HepG2 (cell line): ENCODE results near the gene ESYT1. TPM values are rescaled to one million over a fixed set of nuclear protein-coding genes. Genes with fewer than 3 reads are reported as not detected.

Experiments used
- ATAC-seq: fragments of 200-7000 bp; cut with Tn5 transposase; 3 replicates; pipeline ENCODE4 v1.9.1; 2020; ENCODE audit warnings: mild to moderate bottlenecking, moderate library complexity
- BruUV-seq: library from RNA; stranded (reverse); fragments of 400-500 nt; replicated peaks from 2 replicates; lab custom pipeline; 2021; lab: Mats Ljungman, UMichigan
- CTCF ChIA-PET: fragments of 300-600 bp; formaldehyde crosslinking; extraction: SDS; loops from one replicate; lab custom pipeline; 2021; ENCODE audit warnings: low total read pairs, inconsistent platforms, low intra/inter-chr PET ratio; lab: Yijun Ruan, JAX
- POLR2A ChIA-PET: fragments of 350-600 bp; sonication (Branson Sonifier 250); formaldehyde crosslinking; loops from one replicate; lab custom pipeline; 2020; ENCODE audit warnings: antibody characterized with exemption, inconsistent platforms; lab: Yijun Ruan, JAX
- DNase-seq: peaks from one replicate; pipeline ENCODE4 v3.0.0-alpha.2; 2015; ENCODE audit warnings: low spot score
- FAIRE-seq: peaks from 3 replicates; lab custom pipeline; 2011; peaks lifted over from hg19 to GRCh38; lab: Jason Lieb, UNC
- H2AFZ ChIP-seq: one replicate; pipeline ENCODE4 v1.6.1; 2011; ENCODE audit warnings: low read length, inconsistent platforms
- H3K27ac ChIP-seq: fragments of 300-600 bp; 3 replicates; pipeline ENCODE4 v1.8.0; 2011; ENCODE audit warnings: mixed run types, mild to moderate bottlenecking, mixed read lengths, low read length, inconsistent platforms; ENCODE audit not compliant: insufficient read depth; ENCODE audit errors: extremely low read length
- H3K27me3 ChIP-seq, 2 experiments: fragments of 200-600 bp in 1 of 2; 2 replicates in 1 of 2; 3 replicates in 1 of 2; pipeline versions ENCODE4 v1.6.0 to v1.8.0; 2011; ENCODE audit warnings: low read length in 2 of 2, mild to moderate bottlenecking in 2 of 2, moderate library complexity in 2 of 2, inconsistent platforms in 1 of 2; ENCODE audit not compliant: insufficient read depth in 2 of 2, control insufficient read depth in 1 of 2
- H3K36me3 ChIP-seq, 2 experiments: fragments of 200-600 bp in 1 of 2; replicated peaks in 1 of 2; 2 replicates in 1 of 2; 3 replicates in 1 of 2; pipeline versions ENCODE4 v1.5.1 to v1.8.0; 2011; ENCODE audit warnings: low read length in 2 of 2, inconsistent platforms in 1 of 2; ENCODE audit not compliant: insufficient read depth in 2 of 2, control insufficient read depth in 1 of 2
- H3K4me1 ChIP-seq: 2 replicates; pipeline ENCODE4 v1.5.1; 2012; ENCODE audit warnings: low read length, inconsistent platforms; ENCODE audit not compliant: insufficient read depth
- H3K4me2 ChIP-seq: 2 replicates; pipeline ENCODE4 v1.6.0; 2011; ENCODE audit warnings: low read depth, low read length, inconsistent platforms
- H3K4me3 ChIP-seq, 3 experiments: fragments of 200-600 bp in 1 of 3; sonication (generic), shearing (Covaris generic) in 1 of 3; replicated peaks in 1 of 3; 2 replicates each; pipeline ENCODE4 v1.5.1; 2011 to 2016; ENCODE audit warnings: low read length in 3 of 3, inconsistent platforms in 2 of 3, low read depth in 2 of 3, mild to moderate bottlenecking in 2 of 3, control low read depth in 1 of 3, mixed read lengths in 1 of 3; ENCODE audit not compliant: insufficient read depth in 1 of 3
- H3K79me2 ChIP-seq: one replicate; pipeline ENCODE4 v1.6.1; 2011; ENCODE audit warnings: low read length, inconsistent platforms; ENCODE audit not compliant: insufficient read depth
- H3K9ac ChIP-seq: 2 replicates; pipeline ENCODE4 v1.6.0; 2011; ENCODE audit warnings: mild to moderate bottlenecking, low read depth, low read length, inconsistent platforms; ENCODE audit not compliant: insufficient read depth
- H3K9me3 ChIP-seq: 2 replicates; pipeline ENCODE4 v1.5.1; 2012; ENCODE audit warnings: mild to moderate bottlenecking, low read length
- H4K20me1 ChIP-seq: 2 replicates; pipeline ENCODE4 v1.6.0; 2011; ENCODE audit warnings: inconsistent platforms, mild to moderate bottlenecking, low read length, moderate library complexity; ENCODE audit not compliant: insufficient read depth
- CREM ChIP-seq, 2 experiments: sonication (generic) in 1 of 2; formaldehyde crosslinking in 1 of 2; IDR thresholded peaks; 2 replicates each; pipeline versions ENCODE4 v1.4.0 to v1.6.1; 2016 to 2020; ENCODE audit warnings: antibody characterized with exemption in 1 of 2, mild to moderate bottlenecking in 1 of 2, missing genetic modification reagents in 1 of 2
- PAWR ChIP-seq: sonication (generic); formaldehyde crosslinking; IDR thresholded peaks from 2 replicates; pipeline ENCODE4 v1.4.0; 2020; ENCODE audit warnings: missing genetic modification reagents, mild to moderate bottlenecking, borderline replicate concordance
- TGIF2 ChIP-seq: IDR thresholded peaks from 2 replicates; pipeline ENCODE4 v1.6.1; 2016; ENCODE audit warnings: control low read depth, missing compliant biosample characterization
- WGBS: methylation state at CpG from one replicate; pipeline ENCODE4 v1.1.6; 2017; ENCODE audit warnings: low lambda C conversion rate; 5-methylcytosine and 5-hydroxymethylcytosine counted together
- in situ Hi-C: cut with HindIII; loops from 2 replicates; pipeline ENCODE4 v1.10.0; 2017; ENCODE audit warnings: low pct_unique_long_range_greater_than_20kb; ENCODE audit not compliant: extremely low pct_ligation_motif_present
- intact Hi-C: fragments of 100-400 bp; cut with micrococcal nuclease; formaldehyde crosslinking; loops from one replicate; pipeline ENCODE4 v1.10.0; 2022; ENCODE audit not compliant: unreplicated experiment
- polyA plus RNA-seq, 8 experiments: library from polyadenylated mRNA; depleted of rRNA in 3 of 8; stranded (reverse) in 7 of 8; unstranded in 1 of 8; fragments of >200 nt; fragmentation: Illumina TruSeq in 4 of 8; extraction: Trizol in 4 of 8; gene quantifications; 2 replicates each; pipeline versions ENCODE4 v1.2.1 to v1.2.3, GENCODE V29; 2011 to 2016; ENCODE audit warnings: low read depth in 4 of 8, missing spikeins in 1 of 8, mixed read lengths in 1 of 8; ENCODE audit not compliant: insufficient read depth in 1 of 8
- total RNA-seq, 5 experiments: library from RNA; depleted of rRNA; stranded (reverse); fragments of >200 nt; fragmentation: Illumina TruSeq; extraction: Trizol; gene quantifications; 2 replicates each; pipeline ENCODE4 v1.2.3, GENCODE V29; 2016; ENCODE audit warnings: low read depth in 1 of 5
- TF ChIP-seq, protein P1 (sequence below): sonication (generic); formaldehyde crosslinking; IDR thresholded peaks from 2 replicates; pipeline ENCODE4 v1.4.0; 2020; ENCODE audit warnings: missing genetic modification reagents

The ESYT1 gene
- total and polyA plus RNA-seq, 2 of the 13 experiments (the other 11 are each of a cell fraction or from before 2014, with no cell fraction given) = 66.9 to 71.0 TPM

DNA sequence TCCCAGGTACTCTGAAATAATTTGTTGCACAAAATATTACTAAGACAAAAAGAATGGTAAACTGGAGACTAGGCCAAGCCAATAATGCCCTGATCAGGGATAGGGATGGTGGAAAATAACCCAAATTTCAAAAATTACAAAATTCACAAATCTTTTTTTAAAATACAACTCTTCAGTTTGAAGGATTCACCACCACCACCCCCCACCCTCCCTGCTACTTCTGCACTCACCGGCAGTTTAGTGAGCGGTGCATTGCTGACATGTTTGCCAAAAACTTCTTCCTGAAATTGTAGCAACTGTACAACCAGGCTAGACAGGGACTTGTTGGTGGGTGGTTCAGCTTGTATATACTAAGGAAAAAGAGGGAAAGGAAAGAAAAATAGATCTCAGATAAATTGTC lies 58.9 kb downstream of the ESYT1 start:
- in situ Hi-C loops = loop anchor here (5.0 kb wide), 1 partner anchor 60 kb away; the partner anchor contains the start of gene ESYT1
- no TSS peak for BruUV-seq
- H3K27me3 ChIP-seq = no peaks in the 10 kb centered on the region; a peak in 1 of 5 replicates
- intact Hi-C loops = no loop called here
- ChIA-PET POLR2A (interaction anchor here (3.3 kb wide), 1 partner anchor 25 kb away, joined by 20 read pairs; no protein-coding TSS in a partner anchor), CTCF (no interaction called here)
- WGBS = 90% methylated on average over 2 of the region's 2 CpGs
- no peak overlapping the region for H3K9ac ChIP-seq
- H2AFZ ChIP-seq = no peak overlapping the region
- no peak for FAIRE-seq
- no peaks in the 10 kb centered on the region for H3K9me3 ChIP-seq
- no peak overlapping the region for H3K4me3 ChIP-seq
- H3K27ac ChIP-seq = no peak overlapping the region
- no peaks in the 10 kb centered on the region for H4K20me1 ChIP-seq
- H3K36me3 ChIP-seq = peaks cover 6 to 26% of the 10 kb centered on the region in 2 experiments
- peak overlapping the region; percentile 82; the same call in 1 of the 2 replicates for H3K4me2 ChIP-seq
- H3K4me1 ChIP-seq = peaks cover 28% of the 10 kb centered on the region
- TF ChIP-seq, protein P1, sequence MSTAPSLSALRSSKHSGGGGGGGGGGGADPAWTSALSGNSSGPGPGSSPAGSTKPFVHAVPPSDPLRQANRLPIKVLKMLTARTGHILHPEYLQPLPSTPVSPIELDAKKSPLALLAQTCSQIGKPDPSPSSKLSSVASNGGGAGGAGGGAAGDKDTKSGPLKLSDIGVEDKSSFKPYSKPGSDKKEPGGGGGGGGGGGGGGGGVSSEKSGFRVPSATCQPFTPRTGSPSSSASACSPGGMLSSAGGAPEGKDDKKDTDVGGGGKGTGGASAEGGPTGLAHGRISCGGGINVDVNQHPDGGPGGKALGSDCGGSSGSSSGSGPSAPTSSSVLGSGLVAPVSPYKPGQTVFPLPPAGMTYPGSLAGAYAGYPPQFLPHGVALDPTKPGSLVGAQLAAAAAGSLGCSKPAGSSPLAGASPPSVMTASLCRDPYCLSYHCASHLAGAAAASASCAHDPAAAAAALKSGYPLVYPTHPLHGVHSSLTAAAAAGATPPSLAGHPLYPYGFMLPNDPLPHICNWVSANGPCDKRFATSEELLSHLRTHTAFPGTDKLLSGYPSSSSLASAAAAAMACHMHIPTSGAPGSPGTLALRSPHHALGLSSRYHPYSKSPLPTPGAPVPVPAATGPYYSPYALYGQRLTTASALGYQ (CRISPR knock-in tag) = no peak
- TF ChIP-seq CREM (IDR thresholded peaks at IDR 0.05) (no peak), CREM (CRISPR knock-in tag; IDR thresholded peaks at IDR 0.05) (no peak), PAWR (CRISPR knock-in tag) (no peak), TGIF2 (no peak)
- H3K79me2 ChIP-seq = peaks cover 19% of the 10 kb centered on the region
- no peak for ATAC-seq
- no peak for DNase-seq
